Activated CD4-positive, alpha-beta memory T cell treated with anti-CD3 and anti-CD28 coated beads, Interleukin-2, amount 10 ng/mL, durations not matched to agents 7 days and 5 days (primary cell): ENCODE data around the gene CYP11A1. TPM values are rescaled to one million over a fixed set of nuclear protein-coding genes. Genes with fewer than 3 reads are reported as not detected.

Experiments used
- CTCF ChIA-PET: fragments of 350-600 bp; sonication (Branson Sonifier 250); formaldehyde crosslinking; loops from one replicate; lab custom pipeline; 2021; ENCODE audit warnings: antibody characterized with exemption, inconsistent platforms; lab: Charles Lee
- POLR2A ChIA-PET: fragments of 350-600 bp; sonication (Branson Sonifier 250); formaldehyde crosslinking; loops from one replicate; lab custom pipeline; 2021; ENCODE audit warnings: antibody characterized with exemption; lab: Charles Lee
- DNase-seq: peaks from one replicate; pipeline ENCODE4 v3.0.0-alpha.2; 2020
- H3K27ac Mint-ChIP-seq: one replicate; pipeline ENCODE4 v1.8.0; 2021; ENCODE audit warnings: mild to moderate bottlenecking, mixed read lengths
- H3K27me3 Mint-ChIP-seq: one replicate; pipeline ENCODE4 v1.8.0; 2021; ENCODE audit warnings: mixed read lengths
- H3K36me3 Mint-ChIP-seq: one replicate; pipeline ENCODE4 v1.8.0; 2021; ENCODE audit warnings: low read depth, mixed read lengths
- H3K4me1 Mint-ChIP-seq: one replicate; pipeline ENCODE4 v1.8.0; 2021; ENCODE audit warnings: mixed read lengths
- H3K4me3 Mint-ChIP-seq: one replicate; pipeline ENCODE4 v1.8.0; 2021; ENCODE audit warnings: mild to moderate bottlenecking, mixed read lengths
- H3K9me3 Mint-ChIP-seq: one replicate; pipeline ENCODE4 v1.8.0; 2021; ENCODE audit warnings: mixed read lengths
- total RNA-seq, 2 experiments: library from RNA; stranded (reverse); gene quantifications; one replicate each; pipeline ENCODE4 v1.2.3, GENCODE V29; 2021

CYP11A1 gene
- total RNA-seq, 2 experiments from 2014 or later, result not detected

GRCh38 chr15:74399511-74400312, 32.3 kb upstream of the CYP11A1 start:
- H3K9me3 Mint-ChIP-seq, result no peaks in the 10 kb centered on the region
- POLR2A ChIA-PET, result interaction anchor here (0.7 to 4.0 kb wide), 3 partner anchors 15 to 61 kb away, joined by 4 to 23 read pairs (median 20); partner anchors contain the start of genes SEMA7A and UBL7

GRCh38 chr15:74399100-74399499, 31.7 kb upstream of the CYP11A1 start:
- Mint-ChIP-seq H3K27me3 (no peaks in the 10 kb centered on the region), H3K27ac (no peak overlapping the region), H3K4me1 (peaks cover 74% of the 10 kb centered on the region), H3K36me3 (no peaks in the 10 kb centered on the region), H3K4me3 (no peak overlapping the region), H3K9me3 (no peaks in the 10 kb centered on the region)
- no peak for DNase-seq
- POLR2A ChIA-PET, result interaction anchor here (3.0 kb wide), 1 partner anchor 14 kb away, joined by 23 read pairs; no protein-coding TSS in a partner anchor
- CTCF ChIA-PET, result interaction anchor here (0.9 kb wide), 1 partner anchor 23 kb away, joined by 3 read pairs; no protein-coding TSS in a partner anchor

More at GRCh38 chr15:74399511-74400312, 32.3 kb upstream of the CYP11A1 start:
- Mint-ChIP-seq H3K27me3 (no peaks in the 10 kb centered on the region), H3K27ac (peak overlapping the region; percentile 71), H3K4me1 (peaks cover 78% of the 10 kb centered on the region), H3K4me3 (no peak overlapping the region), H3K36me3 (no peaks in the 10 kb centered on the region)
- CTCF ChIA-PET, result interaction anchor here (0.9 to 7.6 kb wide), 3 partner anchors 16 to 38 kb away, joined by 3 to 61 read pairs (median 4); no protein-coding TSS in a partner anchor
- peak; percentile 72 for DNase-seq

GRCh38 chr15:74398183-74398582, 30.7 kb upstream of the CYP11A1 start:
- H3K27ac Mint-ChIP-seq, result no peak overlapping the region
- ChIA-PET CTCF (no interaction called here), POLR2A (no interaction called here)
- H3K36me3 Mint-ChIP-seq, result no peaks in the 10 kb centered on the region
- DNase-seq, result no peak
- no peak overlapping the region for H3K4me3 Mint-ChIP-seq
- no peaks in the 10 kb centered on the region for H3K9me3 Mint-ChIP-seq
- no peaks in the 10 kb centered on the region for H3K27me3 Mint-ChIP-seq
- peaks cover 64% of the 10 kb centered on the region for H3K4me1 Mint-ChIP-seq

- Mint-ChIP-seq H3K36me3 (no peaks in the 10 kb centered on the region), H3K4me3 (no peak overlapping the region), H3K4me1 (peaks cover 63% of the 10 kb centered on the region), H3K27me3 (no peaks in the 10 kb centered on the region), H3K27ac (no peak overlapping the region), H3K9me3 (no peaks in the 10 kb centered on the region)
- POLR2A ChIA-PET, result interaction anchor here (0.6 kb wide), 1 partner anchor 80 kb away, joined by 3 read pairs; no protein-coding TSS in a partner anchor
- CTCF ChIA-PET, result interaction anchor here (1.6 to 3.0 kb wide), 2 partner anchors 13 to 15 kb away, joined by 5 to 10 read pairs; no protein-coding TSS in a partner anchor
- no peak for DNase-seq
Measured at GRCh38 chr15:74397239-74398068, 30.0 kb upstream of the CYP11A1 start.

GRCh38 chr15:74396445-74397238, 29.2 kb upstream of the CYP11A1 start:
- no peak for DNase-seq
- CTCF ChIA-PET, result interaction anchor here (1.6 to 3.0 kb wide), 2 partner anchors 12 to 14 kb away, joined by 5 to 10 read pairs; no protein-coding TSS in a partner anchor
- POLR2A ChIA-PET, result interaction anchor here (0.6 kb wide), 1 partner anchor 81 kb away, joined by 3 read pairs; no protein-coding TSS in a partner anchor
- no peak overlapping the region for H3K27ac Mint-ChIP-seq
- H3K4me3 Mint-ChIP-seq, result no peak overlapping the region
- peaks cover 62% of the 10 kb centered on the region for H3K4me1 Mint-ChIP-seq
- H3K27me3 Mint-ChIP-seq, result no peaks in the 10 kb centered on the region
- no peaks in the 10 kb centered on the region for H3K9me3 Mint-ChIP-seq
- no peaks in the 10 kb centered on the region for H3K36me3 Mint-ChIP-seq

GRCh38 chr15:74396146-74396438, 28.6 kb upstream of the CYP11A1 start:
- no peaks in the 10 kb centered on the region for H3K9me3 Mint-ChIP-seq
- CTCF ChIA-PET, result interaction anchor here (1.6 to 3.0 kb wide), 2 partner anchors 12 to 14 kb away, joined by 5 to 10 read pairs; no protein-coding TSS in a partner anchor
- H3K36me3 Mint-ChIP-seq, result no peaks in the 10 kb centered on the region
- no peak for DNase-seq
- no peaks in the 10 kb centered on the region for H3K27me3 Mint-ChIP-seq
- POLR2A ChIA-PET, result no interaction called here
- H3K4me3 Mint-ChIP-seq, result no peak overlapping the region
- H3K4me1 Mint-ChIP-seq, result peaks cover 61% of the 10 kb centered on the region
- H3K27ac Mint-ChIP-seq, result no peak overlapping the region

GRCh38 chr15:74395319-74396145, 28.1 kb upstream of the CYP11A1 start:
- no peak overlapping the region for H3K27ac Mint-ChIP-seq
- DNase-seq, result no peak
- no peaks in the 10 kb centered on the region for H3K36me3 Mint-ChIP-seq
- no peaks in the 10 kb centered on the region for H3K27me3 Mint-ChIP-seq
- H3K4me3 Mint-ChIP-seq, result no peak overlapping the region
- ChIA-PET CTCF (interaction anchor here (3.0 kb wide), 1 partner anchor 11 kb away, joined by 10 read pairs; no protein-coding TSS in a partner anchor), POLR2A (interaction anchor here (3.0 kb wide), 1 partner anchor 11 kb away, joined by 14 read pairs; no protein-coding TSS in a partner anchor)
- H3K9me3 Mint-ChIP-seq, result no peaks in the 10 kb centered on the region
- H3K4me1 Mint-ChIP-seq, result peaks cover 61% of the 10 kb centered on the region

GRCh38 chr15:74394090-74394846, 26.8 kb upstream of the CYP11A1 start:
- Mint-ChIP-seq H3K4me3 (no peak overlapping the region), H3K9me3 (no peaks in the 10 kb centered on the region), H3K27ac (no peak overlapping the region), H3K27me3 (no peaks in the 10 kb centered on the region), H3K36me3 (no peaks in the 10 kb centered on the region), H3K4me1 (peaks cover 51% of the 10 kb centered on the region)
- ChIA-PET POLR2A (interaction anchor here (3.0 kb wide), 1 partner anchor 9 kb away, joined by 14 read pairs; no protein-coding TSS in a partner anchor), CTCF (interaction anchor here (3.0 kb wide), 1 partner anchor 10 kb away, joined by 10 read pairs; no protein-coding TSS in a partner anchor)
- DNase-seq, result no peak

GRCh38 chr15:74393423-74393822, 26.0 kb upstream of the CYP11A1 start:
- Mint-ChIP-seq H3K27me3 (no peaks in the 10 kb centered on the region), H3K36me3 (no peaks in the 10 kb centered on the region), H3K9me3 (no peaks in the 10 kb centered on the region), H3K4me1 (peaks cover 45% of the 10 kb centered on the region), H3K27ac (no peak overlapping the region), H3K4me3 (no peak overlapping the region)
- DNase-seq, result no peak
- CTCF ChIA-PET, result interaction anchor here (1.7 kb wide), 1 partner anchor 11 kb away, joined by 7 read pairs; no protein-coding TSS in a partner anchor
- POLR2A ChIA-PET, result interaction anchor here (0.7 to 3.0 kb wide), 2 partner anchors 9 kb away, joined by 3 to 14 read pairs; no protein-coding TSS in a partner anchor

- H3K27ac Mint-ChIP-seq, result no peak overlapping the region
- no peaks in the 10 kb centered on the region for H3K36me3 Mint-ChIP-seq
- DNase-seq, result no peak
- ChIA-PET CTCF (interaction anchor here (1.7 kb wide), 1 partner anchor 10 kb away, joined by 7 read pairs; no protein-coding TSS in a partner anchor), POLR2A (interaction anchor here (0.7 to 3.0 kb wide), 2 partner anchors 8 to 10 kb away, joined by 3 to 14 read pairs; no protein-coding TSS in a partner anchor)
- peaks cover 40% of the 10 kb centered on the region for H3K4me1 Mint-ChIP-seq
- H3K9me3 Mint-ChIP-seq, result no peaks in the 10 kb centered on the region
- no peak overlapping the region for H3K4me3 Mint-ChIP-seq
- H3K27me3 Mint-ChIP-seq, result no peaks in the 10 kb centered on the region
Measured at GRCh38 chr15:74392902-74393301, 25.5 kb upstream of the CYP11A1 start.
